ENCODE data around the gene CEP43.

DNA sequence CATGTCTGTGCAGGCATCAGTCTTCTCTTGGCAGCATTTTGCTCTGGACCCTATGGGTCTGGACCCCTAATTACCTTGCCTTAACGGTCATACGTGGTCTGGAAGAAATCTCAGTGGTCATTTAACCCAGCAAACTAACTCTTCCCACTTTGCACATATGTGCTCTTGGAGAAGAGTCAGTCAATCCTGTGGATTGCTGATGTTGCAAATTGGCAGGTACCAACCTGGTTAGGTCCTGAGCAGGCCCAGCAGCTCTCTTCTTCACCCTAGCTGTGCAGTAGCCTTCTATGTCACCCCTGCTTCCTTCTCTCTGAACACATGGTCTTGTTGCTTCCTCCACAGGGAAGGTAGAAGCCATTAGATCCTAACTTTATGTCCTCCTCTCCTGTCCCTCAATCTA lies 1.6 kb downstream of the CEP43 start:
- TF ChIP-seq POLR2A (IDR thresholded peaks at IDR 0.05; ENCODE audit: low read depth, low read length) (no peak), POLR2AphosphoS5 (IDR thresholded peaks at IDR 0.05; ENCODE audit: low read depth, low read length) (no peak), TAF1 (IDR thresholded peaks at IDR 0.05; ENCODE audit: borderline replicate concordance, low read depth, low read length) (no peak)

Measured in GM12892 (cell line).